ENCODE data around the gene FUT2.

DNA sequence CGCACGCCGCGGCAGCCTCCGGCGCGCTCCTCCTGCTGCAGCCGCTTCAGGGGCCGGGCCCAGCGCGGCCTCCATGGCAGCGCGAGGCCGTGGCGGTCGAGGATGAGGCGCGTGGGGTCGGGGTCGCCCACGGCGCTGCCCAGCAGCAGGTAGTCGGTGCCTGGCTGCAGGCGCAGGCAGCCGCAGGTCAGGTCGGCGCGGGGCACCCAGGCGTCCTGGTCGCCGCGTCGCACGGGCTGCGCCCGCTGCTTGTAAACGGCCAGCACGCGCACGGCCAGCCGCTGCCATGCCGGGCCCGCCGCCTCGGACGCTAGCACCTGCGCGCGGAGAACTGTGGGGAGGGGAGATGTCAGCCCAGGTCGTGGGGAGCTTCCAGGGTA is 34.1 kb upstream of the FUT2 start:
- TF ChIP-seq POLR2A (IDR thresholded peaks at IDR 0.05; ENCODE audit: low read length), result no peak
- TF ChIP-seq GATA1 (IDR thresholded peaks at IDR 0.05; ENCODE audit: low read depth, low read length), result no peak

All from erythroblast (primary cell).